Endothelial cell (in vitro differentiated cells): ENCODE results near the gene POMT2. TPM values are rescaled to one million over a fixed set of nuclear protein-coding genes. Genes with fewer than 3 reads are reported as not detected.

Experiments used
- DNase-seq: peaks from one replicate; pipeline ENCODE4 v3.0.0; 2021; ENCODE audit warnings: low spot score
- H3K27ac Mint-ChIP-seq: one replicate; pipeline ENCODE4 v1.8.0; 2021; ENCODE audit warnings: mixed read lengths, inconsistent platforms; ENCODE audit not compliant: unreplicated experiment
- H3K27me3 Mint-ChIP-seq: one replicate; pipeline ENCODE4 v1.8.0; 2021; ENCODE audit warnings: mild to moderate bottlenecking, moderate library complexity, mixed read lengths, inconsistent platforms; ENCODE audit not compliant: unreplicated experiment
- H3K36me3 Mint-ChIP-seq: one replicate; pipeline ENCODE4 v1.8.0; 2021; ENCODE audit warnings: mild to moderate bottlenecking, low read depth, mixed read lengths, inconsistent platforms; ENCODE audit not compliant: unreplicated experiment
- H3K4me1 Mint-ChIP-seq: one replicate; pipeline ENCODE4 v1.8.0; 2021; ENCODE audit warnings: mild to moderate bottlenecking, mixed read lengths, inconsistent platforms; ENCODE audit not compliant: unreplicated experiment
- H3K4me3 Mint-ChIP-seq: one replicate; pipeline ENCODE4 v1.8.0; 2021; ENCODE audit warnings: mild to moderate bottlenecking, mixed read lengths, inconsistent platforms; ENCODE audit not compliant: unreplicated experiment
- H3K9me3 Mint-ChIP-seq: one replicate; pipeline ENCODE4 v1.8.0; 2021; ENCODE audit warnings: mixed read lengths, inconsistent platforms; ENCODE audit not compliant: unreplicated experiment
- total RNA-seq: library from RNA; stranded (reverse); fragmentation: NEBNext Ultra II Directional; extraction: Animal tissue kit (Norgen Biotek cat#: 25700); gene quantifications from one replicate; pipeline ENCODE4 v1.2.1, GENCODE V29; 2021; ENCODE audit not compliant: unreplicated experiment
- TF ChIP-seq, protein P1 (sequence below): fragments of 200-600 bp; sonication (generic); IDR thresholded peaks from one replicate; pipeline ENCODE4 v1.5.0; 2021; ENCODE audit warnings: antibody characterized with exemption; ENCODE audit not compliant: unreplicated experiment

The POMT2 gene
- total RNA-seq, 1 donor from 2014 or later, result 33.8 TPM

DNA sequence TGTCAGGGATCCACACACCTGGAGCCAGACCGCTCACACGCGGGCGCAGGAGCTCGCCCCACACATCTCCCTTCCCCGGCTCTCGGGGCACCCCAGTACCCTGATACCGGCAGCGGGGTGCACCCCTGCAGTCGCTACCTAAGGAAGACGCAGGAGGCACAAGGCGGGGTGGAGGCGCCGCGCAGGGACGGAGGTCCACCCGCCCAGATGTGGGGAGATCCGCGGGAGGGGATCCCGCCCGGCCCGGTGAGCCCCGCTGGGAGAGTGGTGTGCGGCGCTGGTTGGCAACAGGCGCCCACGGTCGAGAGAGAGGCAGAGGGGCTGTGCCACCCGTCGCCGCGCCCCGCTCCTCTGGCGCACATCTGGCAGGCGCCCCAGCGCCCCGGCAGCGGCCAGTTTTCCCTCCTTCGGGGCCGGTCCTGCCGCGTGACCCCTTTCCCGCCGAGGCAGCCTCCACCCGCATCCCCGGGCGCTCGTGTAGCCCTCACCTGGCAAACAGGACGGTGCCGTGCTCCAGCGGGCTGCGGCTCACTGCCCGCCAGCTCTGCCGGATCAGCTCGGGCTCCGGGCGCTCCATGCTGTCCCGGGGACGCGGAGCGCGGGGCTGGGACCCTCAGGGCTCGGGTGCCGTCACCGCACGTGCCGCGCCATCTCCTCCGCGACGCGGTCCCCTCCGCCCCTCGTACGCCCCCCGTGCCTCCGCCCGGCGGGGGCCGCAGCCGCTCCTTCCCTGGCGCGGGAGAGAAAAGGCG lies 50.1 kb downstream of the POMT2 start:
- TF ChIP-seq, protein P1, sequence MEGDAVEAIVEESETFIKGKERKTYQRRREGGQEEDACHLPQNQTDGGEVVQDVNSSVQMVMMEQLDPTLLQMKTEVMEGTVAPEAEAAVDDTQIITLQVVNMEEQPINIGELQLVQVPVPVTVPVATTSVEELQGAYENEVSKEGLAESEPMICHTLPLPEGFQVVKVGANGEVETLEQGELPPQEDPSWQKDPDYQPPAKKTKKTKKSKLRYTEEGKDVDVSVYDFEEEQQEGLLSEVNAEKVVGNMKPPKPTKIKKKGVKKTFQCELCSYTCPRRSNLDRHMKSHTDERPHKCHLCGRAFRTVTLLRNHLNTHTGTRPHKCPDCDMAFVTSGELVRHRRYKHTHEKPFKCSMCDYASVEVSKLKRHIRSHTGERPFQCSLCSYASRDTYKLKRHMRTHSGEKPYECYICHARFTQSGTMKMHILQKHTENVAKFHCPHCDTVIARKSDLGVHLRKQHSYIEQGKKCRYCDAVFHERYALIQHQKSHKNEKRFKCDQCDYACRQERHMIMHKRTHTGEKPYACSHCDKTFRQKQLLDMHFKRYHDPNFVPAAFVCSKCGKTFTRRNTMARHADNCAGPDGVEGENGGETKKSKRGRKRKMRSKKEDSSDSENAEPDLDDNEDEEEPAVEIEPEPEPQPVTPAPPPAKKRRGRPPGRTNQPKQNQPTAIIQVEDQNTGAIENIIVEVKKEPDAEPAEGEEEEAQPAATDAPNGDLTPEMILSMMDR, result no peak
- no peak overlapping the region for H3K4me3 Mint-ChIP-seq
- no peak for DNase-seq
- H3K36me3 Mint-ChIP-seq, result peaks cover 10% of the 10 kb centered on the region
- peaks cover 5% of the 10 kb centered on the region for H3K4me1 Mint-ChIP-seq
- no peaks in the 10 kb centered on the region for H3K9me3 Mint-ChIP-seq
- peaks cover 21% of the 10 kb centered on the region for H3K27me3 Mint-ChIP-seq
- no peak overlapping the region for H3K27ac Mint-ChIP-seq

DNA sequence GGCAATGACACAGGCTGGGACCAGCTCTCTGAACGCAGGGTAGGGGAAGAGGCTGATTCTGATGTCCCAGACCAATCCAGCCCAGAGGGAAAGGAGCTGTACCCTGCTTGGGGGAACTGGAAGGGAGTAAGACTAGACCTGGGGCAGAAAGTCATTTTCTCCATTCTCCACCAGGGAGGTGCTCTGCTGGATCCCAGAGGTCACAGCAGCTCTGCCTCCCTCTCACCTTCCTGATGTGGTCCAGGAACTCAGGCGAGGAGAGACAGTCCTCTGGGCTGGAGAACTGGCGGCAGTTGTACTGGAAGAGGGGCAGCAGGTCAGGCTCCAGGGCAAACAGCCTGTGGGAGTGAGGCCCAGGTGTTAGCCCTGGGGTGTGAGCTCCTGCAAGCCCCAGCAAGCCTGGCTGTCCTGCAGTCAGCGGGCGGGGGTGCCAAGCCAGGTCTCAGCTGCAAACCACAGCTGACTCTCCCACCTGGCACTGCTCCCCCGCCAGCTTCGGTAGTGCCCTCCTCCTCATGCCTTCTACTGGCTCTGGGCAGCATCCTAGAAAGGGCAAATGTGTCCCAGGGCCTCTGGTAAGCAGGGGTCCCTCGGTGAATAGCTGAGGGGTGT lies 51.6 kb downstream of the POMT2 start:
- Mint-ChIP-seq H3K27ac (no peak overlapping the region), H3K36me3 (peaks cover 10% of the 10 kb centered on the region), H3K4me3 (peak overlapping the region; percentile 49), H3K4me1 (peaks cover 5% of the 10 kb centered on the region), H3K9me3 (no peaks in the 10 kb centered on the region), H3K27me3 (peaks cover 21% of the 10 kb centered on the region)
- TF ChIP-seq, protein P1, result no peak
- DNase-seq, result no peak

DNA sequence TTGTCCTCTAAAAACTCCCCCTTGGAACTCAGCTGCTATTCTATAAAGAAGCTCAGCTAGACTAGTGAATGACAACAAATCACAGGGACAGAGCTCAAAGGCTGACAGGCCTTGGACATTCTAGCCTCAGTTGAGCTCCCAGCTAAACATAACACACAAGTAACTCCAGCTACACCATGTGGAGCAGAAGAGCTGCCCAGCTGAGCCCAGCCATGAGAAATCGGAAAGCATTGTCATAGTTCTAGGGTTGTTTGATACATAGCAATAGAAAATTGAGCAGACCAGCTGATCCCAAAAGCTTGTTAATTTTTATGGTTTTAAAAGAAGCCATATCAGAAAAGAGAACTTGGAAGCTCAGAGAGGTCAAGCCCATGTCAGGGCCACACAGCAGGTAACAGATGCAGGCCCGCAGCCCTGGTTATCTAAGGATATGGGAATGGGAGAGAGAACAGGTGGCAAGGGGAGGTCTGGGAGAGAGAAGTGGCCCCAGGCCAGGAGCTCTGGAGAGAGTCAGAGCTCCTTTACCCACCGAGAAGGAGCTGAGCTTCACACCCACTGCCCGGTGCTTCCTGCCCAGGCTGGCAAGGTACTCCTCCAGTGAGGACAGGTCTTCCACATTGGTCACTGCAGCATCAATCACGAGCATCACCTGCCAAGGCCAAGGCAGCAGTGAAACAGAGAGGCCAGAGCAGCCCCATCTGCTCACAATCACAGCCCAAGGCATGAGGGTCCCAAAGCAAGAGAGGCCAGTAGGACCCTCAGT lies 52.6 kb downstream of the POMT2 start:
- Mint-ChIP-seq H3K4me1 (peaks cover 5% of the 10 kb centered on the region), H3K9me3 (no peaks in the 10 kb centered on the region), H3K27me3 (peaks cover 23% of the 10 kb centered on the region), H3K27ac (no peak overlapping the region), H3K4me3 (no peak overlapping the region), H3K36me3 (peaks cover 4% of the 10 kb centered on the region)
- TF ChIP-seq, protein P1, result no peak
- DNase-seq, result no peak

DNA sequence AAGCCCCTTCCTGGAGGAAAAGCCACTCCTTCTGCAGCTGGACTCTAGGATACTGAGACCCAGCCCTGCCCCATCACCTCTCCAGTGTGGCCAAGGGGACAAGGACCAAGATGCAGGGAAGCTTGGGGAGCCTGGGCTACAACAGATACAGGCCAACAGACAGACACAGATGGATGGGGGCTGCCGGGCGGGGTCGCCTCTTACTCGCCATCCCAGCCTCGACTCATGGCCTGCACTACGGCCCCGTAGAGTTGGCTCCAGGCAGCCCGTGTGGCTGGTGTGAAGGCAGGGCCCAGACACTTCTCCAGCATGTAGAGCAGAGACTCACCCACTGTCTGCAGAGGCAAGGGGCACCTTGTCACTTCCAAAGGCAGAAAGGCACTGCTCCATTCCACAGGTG lies 54.3 kb downstream of the POMT2 start:
- Mint-ChIP-seq H3K4me3 (no peak overlapping the region), H3K9me3 (no peaks in the 10 kb centered on the region), H3K4me1 (peaks cover 2% of the 10 kb centered on the region), H3K27ac (no peak overlapping the region), H3K27me3 (peaks cover 24% of the 10 kb centered on the region), H3K36me3 (peaks cover 4% of the 10 kb centered on the region)
- no peak for DNase-seq
- TF ChIP-seq, protein P1, result no peak
